Peyer's patch (tissue), 4 donors: Measurements from ENCODE around the gene EIF4A3.

Experiments
- CTCF ChIP-seq, 6 experiments: fragments of 450-650 bp in 4 of 6; fragments of 200-600 bp in 2 of 6; sonication (generic) in 1 of 6; IDR thresholded peaks; one replicate each; pipeline ENCODE4 v1.5.1; 2017 to 2019; ENCODE audit warnings: antibody characterized with exemption in 6 of 6, mild to moderate bottlenecking in 3 of 6, moderate library complexity in 1 of 6
- POLR2A ChIP-seq, 2 donors: fragments of 450-650 bp; IDR thresholded peaks; one replicate each; pipeline ENCODE4 v1.5.1; 2017; ENCODE audit warnings: antibody characterized with exemption in 2 of 2, mild to moderate bottlenecking in 2 of 2, moderate library complexity in 2 of 2

GRCh38 chr17:80092959-80093358, 54.0 kb downstream of the EIF4A3 start:
- TF ChIP-seq POLR2A (IDR thresholded peaks at IDR 0.05) (no peak), CTCF (IDR thresholded peaks at IDR 0.05) (no peak)
